SW480 (cell line): ENCODE data around the gene TBXAS1.
"Not testable (repeated sequence)": the region's sequence is repeated elsewhere in the genome, so short reads cannot be mapped to it uniquely, and the experiment has no call there.

Experiments used
- DNase-seq: peaks from one replicate; pipeline ENCODE4 v3.0.0-alpha.2; 2016; ENCODE audit warnings: low spot score

The TBXAS1 gene

DNA sequence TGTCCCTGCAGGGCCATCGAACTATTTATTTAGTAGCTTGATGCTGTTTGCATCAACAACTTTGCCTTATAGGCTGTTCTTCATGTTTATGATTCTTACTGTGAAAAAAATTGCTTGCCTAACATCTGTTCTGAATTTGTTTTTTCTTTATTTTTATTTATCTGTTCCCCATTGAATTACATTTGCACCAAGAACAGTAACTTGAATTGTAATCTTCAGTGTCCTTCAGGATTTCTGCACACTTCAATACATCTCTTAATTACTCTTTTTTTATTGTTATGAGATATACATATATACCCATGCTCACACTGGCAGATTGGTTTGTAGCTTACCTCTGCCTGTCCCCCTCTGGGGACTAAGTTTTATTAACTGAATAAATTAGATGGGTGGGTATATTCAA lies 64.4 kb downstream of the TBXAS1 start:
- no peak for DNase-seq

DNA sequence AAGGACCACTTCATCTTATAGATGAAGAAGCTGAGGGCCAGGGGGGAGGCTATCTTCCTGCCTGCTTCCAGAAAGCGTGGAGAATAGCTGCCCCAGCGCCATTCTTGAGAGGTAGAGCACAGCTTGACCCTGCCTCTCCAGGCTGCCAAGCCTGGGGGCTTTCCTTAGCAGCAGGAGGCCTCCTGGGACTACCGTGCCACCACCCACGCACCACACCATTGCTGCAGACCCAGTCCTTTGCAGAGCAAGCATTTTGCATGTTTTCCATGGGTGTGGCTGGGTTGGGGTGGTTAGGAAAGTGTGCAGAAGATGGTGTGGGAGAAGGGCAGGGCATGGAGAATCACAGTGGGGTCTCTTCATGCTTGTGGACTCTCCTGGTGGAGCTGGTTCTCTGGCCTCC lies 64.9 kb downstream of the TBXAS1 start:
- DNase-seq = peak; percentile 21

DNA sequence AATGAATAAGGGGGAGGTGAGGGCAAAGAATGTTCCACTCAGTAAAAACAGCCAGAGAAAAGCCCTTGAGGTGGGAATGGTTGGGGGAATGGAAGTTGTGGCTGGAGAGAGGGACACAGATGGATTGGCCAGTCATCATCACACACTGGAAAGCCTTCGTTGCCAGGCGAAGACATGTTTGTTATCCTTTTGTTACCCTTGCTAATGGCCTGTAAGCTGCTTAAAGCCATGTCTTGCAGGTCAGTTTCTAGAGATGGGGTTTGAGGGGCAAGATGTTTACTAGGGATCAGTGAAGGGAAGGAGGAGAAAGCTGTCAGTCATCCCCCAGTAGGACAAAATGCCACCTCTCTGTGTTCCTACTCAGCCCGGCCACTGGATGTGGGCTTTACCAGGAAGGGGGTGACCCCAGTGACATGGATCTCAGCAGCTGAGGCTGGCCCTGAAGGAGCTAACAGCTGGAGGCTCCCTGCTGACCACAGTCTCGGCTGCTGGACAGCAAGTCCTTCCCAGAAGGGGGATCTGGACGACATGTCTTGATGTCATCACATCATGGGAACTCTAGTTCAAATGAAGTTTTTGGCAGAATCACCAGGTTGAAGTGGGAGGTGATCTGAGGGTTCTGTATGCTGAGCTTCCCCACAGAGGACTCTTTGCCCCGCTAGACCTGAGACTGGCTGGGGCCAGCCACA lies 66.2 kb downstream of the TBXAS1 start:
- no peak for DNase-seq

DNA sequence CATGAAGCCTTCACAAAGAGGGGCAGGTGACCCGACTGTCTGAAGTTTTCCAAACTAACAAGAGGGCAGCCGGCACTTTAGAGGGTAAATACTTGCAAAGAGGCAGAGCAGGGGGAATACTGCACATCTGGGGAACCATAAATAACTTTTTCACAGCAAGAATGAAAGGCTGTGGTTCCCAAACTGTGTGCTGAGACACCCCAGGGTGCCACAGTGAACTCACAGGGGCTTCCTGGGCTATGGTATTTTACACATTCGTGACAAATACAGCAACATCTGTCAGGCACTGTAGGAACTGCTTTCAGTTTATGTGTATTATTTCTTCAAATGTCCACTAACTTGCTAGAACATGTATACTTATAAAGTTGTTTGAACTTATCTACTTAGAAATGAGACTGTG lies 67.2 kb downstream of the TBXAS1 start:
- DNase-seq = no peak

DNA sequence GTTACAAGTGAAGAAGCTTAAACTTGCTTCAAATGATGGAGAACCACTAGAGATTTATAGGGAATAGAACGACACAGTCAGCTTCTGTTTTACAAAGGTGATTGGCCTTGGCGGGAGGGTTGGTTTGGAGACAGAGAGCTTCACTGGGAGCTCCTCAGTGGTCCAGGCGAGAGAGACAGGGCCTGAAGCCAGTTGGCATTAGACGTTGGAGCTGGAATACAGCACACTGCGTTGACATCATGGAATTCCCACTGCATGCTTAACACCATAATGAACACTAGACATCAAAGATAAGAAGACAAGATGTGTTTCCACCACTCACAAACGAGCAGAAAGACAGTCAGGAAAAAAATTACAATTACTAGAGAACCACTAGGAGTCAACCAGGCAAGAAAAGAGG lies 67.8 kb downstream of the TBXAS1 start:
- no peak for DNase-seq

DNA sequence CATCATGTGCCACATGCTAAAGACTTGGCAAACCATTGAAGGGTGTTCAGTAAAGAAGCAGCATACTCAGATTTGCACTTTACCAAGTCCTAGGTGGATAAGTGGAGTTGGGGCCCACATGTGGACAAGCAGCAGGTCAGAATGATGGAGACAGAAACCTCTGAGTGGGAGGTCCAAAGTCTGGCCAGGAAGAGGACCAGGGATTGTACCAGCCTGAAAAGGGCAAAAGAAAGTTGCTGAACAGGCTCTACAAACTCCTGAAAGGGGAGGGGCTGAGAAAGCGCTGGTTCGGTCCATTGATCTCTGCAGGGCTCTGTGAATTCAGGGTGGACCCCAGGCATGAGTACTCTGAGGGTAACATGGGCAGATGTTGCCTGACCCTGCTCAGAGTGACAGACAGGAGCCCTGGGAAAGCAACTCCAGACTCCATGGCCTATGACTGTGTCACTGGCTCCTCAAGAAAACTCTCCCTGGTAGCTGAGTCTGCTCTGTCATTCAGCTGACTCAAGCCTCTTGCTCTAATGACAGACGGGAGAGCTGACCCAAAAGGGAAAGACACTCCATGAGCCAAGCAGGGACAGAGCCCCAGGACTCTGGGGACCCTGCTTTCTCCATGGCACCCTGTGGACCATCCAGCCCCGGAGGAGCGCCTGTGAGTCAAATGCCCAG lies 68.5 kb downstream of the TBXAS1 start:
- DNase-seq = no peak

DNA sequence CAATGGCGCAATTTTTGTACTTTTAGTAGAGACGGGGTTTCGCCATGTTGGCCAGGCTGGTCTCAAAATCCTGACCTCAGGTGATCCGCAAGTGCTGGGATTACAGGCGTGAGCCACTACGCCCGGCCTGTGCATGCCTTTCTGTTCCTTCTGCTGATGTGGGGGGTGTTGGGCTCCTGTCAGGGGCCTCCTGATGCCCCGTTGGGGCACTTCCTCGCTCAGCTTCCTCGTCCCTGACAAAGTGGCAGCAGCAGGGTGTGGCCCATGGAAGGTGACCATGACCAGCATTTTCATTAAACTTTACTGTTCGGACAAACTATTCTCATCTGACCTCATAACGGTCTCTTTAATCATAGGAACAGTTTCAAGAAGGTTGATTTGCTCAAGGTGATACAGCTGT lies 69.4 kb downstream of the TBXAS1 start:
- DNase-seq = no peak

DNA sequence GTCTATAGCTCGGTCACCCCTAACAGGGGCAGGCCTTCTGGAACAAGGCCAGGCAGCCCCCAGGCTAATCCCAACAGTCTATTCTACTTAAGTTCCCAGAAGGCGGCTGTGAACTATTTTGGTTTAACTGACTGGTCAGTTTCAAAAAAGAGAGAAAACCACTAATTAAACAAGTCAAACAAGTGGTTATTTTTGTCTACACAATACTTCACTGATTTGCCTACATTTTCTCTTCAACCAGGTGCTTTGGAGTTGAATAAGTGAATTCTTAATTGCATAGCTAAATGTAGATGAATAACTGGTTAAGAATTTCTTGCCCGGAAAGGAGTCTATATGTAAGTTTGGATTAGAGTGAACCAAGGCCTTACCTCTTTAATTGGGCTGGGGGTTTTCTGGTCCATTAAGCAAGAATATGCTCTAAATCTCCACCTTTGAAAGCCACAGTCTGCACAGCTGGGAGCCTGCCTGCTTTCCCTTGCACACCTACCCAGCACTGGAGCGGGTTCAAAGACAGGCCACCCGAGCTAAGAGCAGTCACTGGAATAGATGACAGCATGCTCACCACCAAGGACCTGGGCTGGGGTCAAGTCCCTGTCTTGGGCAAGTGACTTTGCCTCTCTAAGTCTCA lies 70.4 kb downstream of the TBXAS1 start:
- no peak for DNase-seq

DNA sequence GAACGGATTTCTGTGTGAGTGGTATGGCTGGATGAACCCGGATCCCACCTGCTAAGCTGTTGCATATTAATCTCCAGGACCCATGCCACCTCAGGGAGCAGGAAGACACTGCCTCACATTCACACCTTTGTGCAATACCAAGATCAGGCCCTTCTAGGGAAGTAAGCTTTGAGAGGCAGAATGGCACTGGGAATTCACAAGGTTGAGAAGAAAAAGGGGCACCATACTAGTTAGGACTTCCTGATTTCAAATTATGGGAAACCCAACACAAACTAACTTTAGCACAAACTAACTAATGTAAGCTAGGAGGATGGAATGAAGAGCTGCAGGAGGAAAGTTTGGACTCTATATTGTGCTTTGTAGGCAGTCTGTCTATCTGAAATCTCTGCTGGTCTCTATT lies 71.3 kb downstream of the TBXAS1 start:
- DNase-seq = no peak

DNA sequence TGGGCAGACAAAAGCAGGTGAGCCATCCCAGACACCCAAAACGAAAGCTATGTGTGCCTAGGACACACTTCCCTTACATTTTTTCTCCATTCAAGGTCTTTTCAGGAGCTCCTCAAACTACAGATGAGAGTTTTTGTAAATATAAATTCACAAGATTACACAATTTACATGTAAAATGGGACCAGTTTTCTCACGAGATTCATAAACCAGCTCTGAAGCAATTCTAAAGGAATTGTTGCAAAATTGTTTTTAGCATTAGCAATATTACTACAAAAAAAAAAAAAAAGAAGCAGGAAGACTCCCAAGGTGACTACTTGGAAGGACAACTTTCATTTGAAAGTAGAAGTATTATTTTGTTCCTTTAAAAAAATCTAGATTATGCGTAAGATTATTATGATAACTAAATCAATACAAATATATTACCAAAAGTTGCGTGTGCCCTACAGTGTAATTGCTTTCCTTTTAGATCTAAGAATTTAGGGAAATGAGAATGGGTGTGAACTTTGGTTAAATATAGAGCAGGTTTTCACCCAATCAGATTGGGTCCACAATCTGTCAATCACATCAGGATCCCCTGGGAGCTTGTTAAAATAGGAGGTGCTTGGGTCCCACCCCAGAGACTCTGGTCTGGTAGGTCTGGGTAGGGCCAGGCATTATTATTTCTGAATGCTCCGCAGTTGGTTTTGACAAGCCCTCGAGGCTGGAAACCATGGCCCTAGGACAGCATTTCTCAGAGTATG lies 72.2 kb downstream of the TBXAS1 start:
- DNase-seq = no peak

DNA sequence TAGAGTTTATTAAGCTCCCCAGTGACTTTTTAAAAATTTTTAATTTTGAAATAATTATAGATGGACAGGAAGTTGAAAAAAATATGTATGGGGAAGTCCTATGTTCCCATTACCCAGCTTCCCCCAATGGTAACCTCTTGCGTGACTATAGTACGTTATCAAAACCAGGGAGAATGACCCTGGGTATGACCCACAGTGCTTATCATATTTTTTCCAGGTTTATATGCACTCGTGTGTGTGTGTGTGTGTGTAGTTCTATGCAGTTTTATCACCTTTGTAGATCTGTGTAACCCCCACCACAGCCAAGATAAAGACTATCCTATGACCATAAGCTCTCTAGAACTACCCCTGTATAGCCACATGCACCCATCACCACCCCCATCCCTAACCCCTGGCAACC lies 72.8 kb downstream of the TBXAS1 start:
- no peak for DNase-seq

DNA sequence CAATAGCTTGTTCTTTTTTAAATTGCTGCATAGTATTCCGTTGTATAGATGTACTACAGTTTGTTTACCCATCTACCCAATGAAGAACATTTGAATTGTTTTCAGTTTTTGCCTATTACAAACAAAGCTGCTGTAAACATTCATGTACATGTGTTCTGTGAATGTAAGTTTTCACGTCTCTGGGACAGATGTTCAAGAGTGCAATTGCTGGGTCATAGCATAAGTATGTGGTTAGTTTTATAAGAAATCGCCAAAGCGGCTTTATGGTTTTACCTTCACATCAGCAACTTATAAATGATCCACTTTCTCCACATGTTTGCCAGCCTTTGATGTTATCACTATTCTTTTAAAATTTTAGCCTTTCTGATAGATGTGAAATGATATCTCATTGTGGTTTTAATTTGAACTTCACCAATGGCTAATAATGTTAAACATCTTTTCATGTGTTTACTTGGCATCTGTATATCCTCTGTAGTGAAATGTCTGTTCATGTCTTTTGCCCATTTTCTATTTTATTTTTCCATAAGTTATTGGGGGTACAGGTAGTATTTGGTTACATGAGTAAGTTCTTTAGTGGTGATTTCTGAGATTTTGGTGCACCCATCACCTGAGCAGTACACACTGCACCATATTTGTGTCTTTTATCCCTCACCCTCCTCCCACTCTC lies 73.5 kb downstream of the TBXAS1 start:
- DNase-seq = no peak

DNA sequence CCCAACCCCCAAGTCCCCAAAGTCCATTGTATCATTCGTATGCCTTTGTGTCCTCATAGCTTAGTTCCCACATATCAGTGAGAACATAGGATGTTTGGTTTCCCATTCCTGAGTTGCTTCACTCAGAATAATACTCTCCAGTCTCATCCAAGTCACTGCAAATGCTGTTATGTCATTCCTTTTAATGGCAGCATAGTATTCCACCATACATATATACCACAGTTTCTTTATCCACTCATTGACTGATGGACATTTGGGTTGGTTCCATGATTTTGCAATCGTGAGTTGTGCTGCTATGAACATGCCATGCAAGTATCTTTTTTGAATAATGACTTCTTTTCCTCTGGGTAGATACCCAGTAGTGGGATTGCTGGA lies 74.0 kb downstream of the TBXAS1 start:
- DNase-seq = not testable (repeated sequence)

DNA sequence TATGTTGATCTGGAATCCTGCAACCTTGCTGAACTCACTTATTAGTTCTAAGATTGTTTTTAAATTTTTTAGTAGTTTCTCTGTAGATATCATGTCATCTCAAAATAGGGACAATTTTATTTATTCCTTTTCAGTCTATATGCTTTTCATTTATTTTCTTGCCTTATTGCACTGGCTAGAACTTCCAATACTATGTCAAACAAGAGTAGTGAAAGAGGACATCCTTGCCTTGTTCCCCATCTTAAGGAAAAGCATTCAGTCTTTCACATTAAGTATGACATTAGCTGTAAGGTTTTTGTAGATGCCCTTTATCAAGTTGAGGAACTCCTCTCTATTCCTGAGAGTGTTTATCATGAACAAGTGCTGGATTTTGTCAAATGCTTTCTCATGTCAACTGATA lies 77.8 kb downstream of the TBXAS1 start:
- DNase-seq = no peak

DNA sequence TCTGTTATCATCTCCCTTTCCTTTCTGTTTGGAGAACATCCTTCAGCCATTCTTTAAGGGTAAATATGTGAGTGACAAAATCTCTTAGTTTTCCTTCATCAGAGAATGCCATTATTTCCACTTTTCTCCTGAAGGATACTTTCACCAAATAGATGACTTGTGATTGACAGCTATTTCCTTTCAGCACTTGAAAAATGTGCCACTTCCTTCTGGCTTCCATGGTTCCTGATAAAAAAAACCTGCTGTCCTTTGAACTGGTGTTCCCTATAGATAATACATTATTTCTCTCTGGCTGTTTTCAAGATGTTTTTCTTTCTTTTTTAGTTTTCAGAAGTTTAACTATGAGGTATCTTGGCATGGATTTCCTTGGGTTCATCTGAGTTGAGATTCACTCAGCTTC lies 79.7 kb downstream of the TBXAS1 start:
- no peak for DNase-seq

DNA sequence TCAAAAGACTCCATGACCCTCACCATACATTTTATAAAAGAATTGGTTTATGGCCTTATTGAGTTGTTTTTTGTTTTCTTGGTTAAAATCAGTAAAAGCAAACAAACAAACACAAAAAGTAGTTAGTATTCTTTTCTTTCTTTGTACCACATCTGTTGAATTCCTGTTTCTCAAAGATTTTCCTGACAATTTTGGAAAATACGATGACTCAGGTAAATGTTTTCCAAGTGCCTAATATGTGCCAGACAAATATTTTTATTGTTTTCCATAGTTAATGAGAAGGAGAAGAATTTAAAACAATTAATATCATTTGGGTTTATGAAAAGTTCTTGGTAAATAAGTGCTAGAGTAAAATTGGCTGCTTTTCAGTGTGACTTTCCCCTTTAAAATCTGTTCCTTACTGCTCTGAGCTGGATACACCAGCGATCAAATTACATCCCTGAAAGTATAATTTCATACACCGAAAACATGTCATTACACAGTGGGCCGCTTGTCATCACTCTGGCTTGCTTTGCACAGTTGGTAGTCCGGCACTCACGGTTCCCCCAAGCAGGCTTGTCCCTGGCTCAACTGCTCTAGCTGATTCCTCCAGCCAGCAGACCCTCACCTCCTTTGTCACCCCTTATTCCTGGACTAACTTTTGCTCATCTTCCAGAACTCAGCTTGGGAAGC lies 80.5 kb downstream of the TBXAS1 start:
- DNase-seq = no peak

DNA sequence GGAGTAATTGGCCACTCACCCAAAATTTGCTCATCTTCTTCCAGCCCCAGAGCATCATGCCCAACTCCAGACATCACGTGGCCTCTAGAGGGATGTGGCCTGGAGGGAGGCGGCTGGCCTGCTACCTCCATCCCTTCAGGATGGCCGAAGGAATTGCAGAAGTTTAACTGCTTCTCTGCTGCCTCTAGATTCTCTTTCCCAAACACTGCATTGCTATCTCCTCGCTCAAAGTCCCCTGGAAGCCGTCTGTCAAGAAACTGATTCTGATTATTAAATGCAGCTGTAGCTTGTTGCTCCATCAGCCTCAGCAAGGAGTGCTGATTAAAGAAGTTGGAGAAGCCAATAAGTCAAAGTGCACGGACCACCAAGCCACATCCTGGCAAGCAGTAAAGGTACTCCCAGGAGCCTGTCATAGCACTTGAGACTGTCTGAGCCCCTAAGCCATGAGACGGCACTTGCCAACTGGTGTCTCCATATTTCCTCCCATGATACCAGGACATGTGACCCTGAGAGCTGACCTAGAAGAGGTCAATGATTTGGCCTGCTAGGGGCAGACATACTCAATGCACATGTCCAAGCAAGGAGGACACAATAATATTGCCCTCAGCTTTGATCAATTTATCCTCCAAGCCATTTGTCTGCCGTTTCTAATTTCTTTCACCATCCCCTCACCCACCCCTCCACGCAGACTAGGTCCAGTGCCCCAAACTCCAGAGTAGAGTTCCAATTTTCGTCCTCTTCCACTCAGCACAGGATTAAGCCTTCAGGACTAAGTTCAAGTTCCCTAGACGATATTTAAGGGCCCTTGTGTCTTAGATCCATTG lies 84.2 kb downstream of the TBXAS1 start:
- no peak for DNase-seq

DNA sequence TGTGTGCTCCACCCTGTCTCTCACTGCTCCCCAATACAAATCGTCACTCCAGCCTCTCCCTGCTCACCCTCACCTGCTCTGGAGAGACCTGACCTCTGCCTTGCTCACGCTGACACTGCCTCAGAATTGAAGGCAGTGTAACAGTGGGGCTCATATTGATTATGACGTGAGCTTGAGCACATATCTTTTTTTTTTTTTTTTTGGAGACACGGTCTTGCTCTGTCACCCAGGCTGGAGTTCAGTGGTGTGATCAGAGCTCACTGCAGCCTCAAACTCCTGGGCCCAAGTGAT lies 84.7 kb downstream of the TBXAS1 start:
- no peak for DNase-seq

DNA sequence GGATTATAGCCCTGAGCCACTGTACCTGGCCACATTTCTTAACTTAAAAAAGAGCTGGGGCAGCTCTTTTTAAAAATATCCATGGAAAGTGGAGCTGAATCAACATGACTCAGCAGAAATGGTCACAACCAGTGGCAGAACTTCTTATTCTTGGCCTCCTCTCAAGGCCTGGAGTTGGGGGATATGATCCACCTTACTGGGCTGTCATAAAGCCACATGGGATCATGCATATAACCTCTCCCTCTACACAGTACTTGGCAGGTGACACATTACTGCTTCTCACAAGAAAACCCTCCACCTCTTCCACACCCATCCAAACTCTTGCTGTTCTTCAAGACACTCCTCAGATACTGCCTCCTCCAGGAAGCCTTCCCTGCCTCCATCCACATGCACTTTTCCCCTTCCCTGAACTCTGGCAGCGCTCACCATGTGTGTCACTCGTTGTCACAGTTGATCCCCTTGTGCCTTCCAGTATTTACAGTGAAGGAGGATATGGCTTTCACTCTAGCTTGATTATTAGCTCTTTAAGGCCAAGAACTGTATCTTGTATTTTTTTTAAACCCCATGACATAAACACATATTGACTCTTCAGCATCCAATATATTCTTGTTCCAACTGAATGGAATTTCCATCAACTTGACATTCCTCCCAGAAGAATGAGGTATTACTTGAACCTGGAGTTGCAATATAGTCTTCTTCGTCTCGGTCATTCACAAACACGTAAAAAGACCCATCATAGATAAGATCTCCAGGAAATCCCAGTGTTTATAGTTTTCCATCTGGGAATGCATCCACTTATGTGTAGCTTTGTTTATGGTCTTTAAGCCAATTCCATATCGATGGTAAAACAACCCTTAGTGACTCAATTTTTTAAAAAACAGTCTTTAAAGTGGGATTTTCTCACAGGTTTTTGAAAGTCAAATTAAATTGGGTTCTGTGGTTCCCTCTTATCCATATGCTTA lies 85.5 kb downstream of the TBXAS1 start:
- no peak for DNase-seq

DNA sequence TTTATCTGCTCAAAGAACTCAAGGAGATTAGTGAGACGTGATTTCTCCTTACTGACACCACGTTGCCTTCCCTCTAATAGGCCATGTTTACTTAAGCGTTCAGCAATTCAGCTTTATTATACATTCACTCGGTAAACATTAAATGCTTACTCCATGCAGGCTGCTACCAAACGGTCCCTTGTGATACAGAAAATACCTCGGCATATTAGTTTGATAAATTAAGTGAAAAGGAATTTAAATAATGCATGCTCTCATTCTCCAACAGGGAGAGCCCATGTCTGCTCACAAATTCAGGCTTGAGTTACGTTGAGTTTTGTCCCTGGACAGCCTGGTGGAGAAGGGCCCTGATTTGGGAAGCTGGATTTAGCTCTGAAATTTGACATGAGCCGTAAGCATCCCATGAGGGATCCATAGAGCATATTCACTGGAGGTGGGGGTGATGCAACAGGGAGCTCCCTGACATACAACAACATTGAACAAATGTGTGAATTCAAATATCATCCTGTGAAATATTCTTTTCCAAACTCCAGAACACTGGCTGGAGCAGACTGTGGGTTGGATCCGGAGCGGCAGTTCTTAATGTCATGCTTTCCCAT lies 86.3 kb downstream of the TBXAS1 start:
- DNase-seq = no peak
